IMR-90 (cell line): ENCODE measurements around the gene TCEAL1.

ENCODE experiments used
- BHLHE40 ChIP-seq: fragments of 150-350 bp; IDR thresholded peaks from 2 replicates; pipeline ENCODE4 v1.6.1; 2016; ENCODE audit warnings: mild to moderate bottlenecking, low read depth, low read length
- CEBPB ChIP-seq: IDR thresholded peaks from 2 replicates; pipeline ENCODE4 v1.6.1; 2012; ENCODE audit warnings: low read depth, low read length, improper control_type of control experiment
- CTCF ChIP-seq: conservative IDR thresholded peaks from 2 replicates; pipeline ENCODE4 v1.5.1; 2012; ENCODE audit warnings: mild to moderate bottlenecking, low read depth, low read length, improper control_type of control experiment
- FOS ChIP-seq: fragments of 150-350 bp; IDR thresholded peaks from 2 replicates; pipeline ENCODE4 v1.6.1; 2016; ENCODE audit warnings: low read depth, low read length
- MAFK ChIP-seq: IDR thresholded peaks from 2 replicates; pipeline ENCODE4 v1.6.1; 2012; ENCODE audit warnings: low read depth, low read length, improper control_type of control experiment
- MAZ ChIP-seq: IDR thresholded peaks from 2 replicates; pipeline ENCODE4 v1.6.1; 2012; ENCODE audit warnings: low read depth, mild to moderate bottlenecking, low read length, improper control_type of control experiment, moderate library complexity, borderline replicate concordance
- NFE2L2 ChIP-seq: fragments of 150-350 bp; IDR thresholded peaks from 2 replicates; pipeline ENCODE4 v1.6.1; 2016; ENCODE audit warnings: low read depth, mild to moderate bottlenecking, low read length
- POLR2A ChIP-seq: IDR thresholded peaks from 2 replicates; pipeline ENCODE4 v1.6.1; 2012; ENCODE audit warnings: mild to moderate bottlenecking, low read depth, low read length
- RAD21 ChIP-seq: IDR thresholded peaks from 2 replicates; pipeline ENCODE4 v1.6.1; 2012; ENCODE audit warnings: low read length, improper control_type of control experiment
- RCOR1 ChIP-seq: IDR thresholded peaks from 2 replicates; pipeline ENCODE4 v1.6.1; 2012; ENCODE audit warnings: mild to moderate bottlenecking, low read length, improper control_type of control experiment; ENCODE audit not compliant: insufficient replicate concordance
- RFX5 ChIP-seq: IDR thresholded peaks from 2 replicates; pipeline ENCODE4 v1.8.0; 2012; ENCODE audit warnings: low read depth, mild to moderate bottlenecking, low read length, moderate library complexity
- SMC3 ChIP-seq: fragments of 150-350 bp; IDR thresholded peaks from 2 replicates; pipeline ENCODE4 v1.6.1; 2016; ENCODE audit warnings: low read depth, mild to moderate bottlenecking, antibody characterized with exemption, low read length, moderate library complexity
- USF2 ChIP-seq: fragments of 150-350 bp; IDR thresholded peaks from 2 replicates; pipeline ENCODE4 v1.6.1; 2017; ENCODE audit warnings: mild to moderate bottlenecking, antibody characterized with exemption, low read length, low read depth

GRCh38 chrX:103585411-103586313, 43.1 kb upstream of the TCEAL1 start, which contains the start of gene TCEAL4:
- 0 out of 2 replicates have a peak, but pooled peaks have one; percentile 23 for TF ChIP-seq USF2
- no peak for TF ChIP-seq CTCF
- no peak for TF ChIP-seq RFX5
- no peak for TF ChIP-seq RAD21
- no peak for TF ChIP-seq RCOR1
- no peak for TF ChIP-seq POLR2A
- no peak for TF ChIP-seq CEBPB
- TF ChIP-seq SMC3, result no peak
- no peak for TF ChIP-seq MAZ
- TF ChIP-seq BHLHE40, result peak; percentile 86
- no peak for TF ChIP-seq NFE2L2
- no peak for TF ChIP-seq MAFK
- TF ChIP-seq FOS, result no peak
